HG02588 (cell line): ENCODE measurements around the gene FASTK.

Experiments used
- ATAC-seq: cut with Tn5 transposase; IDR thresholded peaks from one replicate; pipeline ENCODE4 v1.9.1; 2021; ENCODE audit warnings: mild to moderate bottlenecking, moderate library complexity; ENCODE audit not compliant: unreplicated experiment

The FASTK gene

GRCh38 chr7:151083071-151083823 is 2.6 kb upstream of the FASTK start, which contains the start of gene TMUB1:
Gene TMUB1 (minus strand): TSS chr7:151083493. CDS start chr7:151082563, 930 bp downstream.
- ATAC-seq = peak; percentile 52

GRCh38 chr7:151082141-151083070 is 1.8 kb upstream of the FASTK start:
- no peak for ATAC-seq

- ATAC-seq = no peak
Measured at GRCh38 chr7:151081170-151082101, 827 bp upstream of the FASTK start.

DNA sequence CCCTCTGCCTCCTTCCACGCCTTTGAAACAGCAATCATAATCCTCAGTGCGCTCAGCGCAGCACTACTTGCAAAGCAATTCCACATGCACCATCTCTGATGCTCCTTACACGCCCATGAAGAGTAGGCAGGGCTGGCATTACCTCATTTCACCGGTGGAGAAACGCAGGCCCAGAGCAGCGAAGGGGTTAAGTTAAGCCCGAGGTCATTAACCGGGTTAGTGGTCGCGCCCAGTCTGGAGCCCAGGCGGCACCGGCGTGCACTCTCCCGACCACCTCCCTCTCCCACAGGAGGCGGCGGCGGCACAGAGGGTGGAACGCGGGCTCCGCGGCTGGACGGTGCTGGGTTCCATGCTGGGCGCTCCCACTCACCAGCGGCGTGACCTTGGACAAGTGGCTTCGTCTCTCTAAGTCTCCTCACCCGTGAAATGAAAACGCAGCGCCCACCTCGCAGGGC is 515 bp downstream of the FASTK start:
- ATAC-seq = no peak

DNA sequence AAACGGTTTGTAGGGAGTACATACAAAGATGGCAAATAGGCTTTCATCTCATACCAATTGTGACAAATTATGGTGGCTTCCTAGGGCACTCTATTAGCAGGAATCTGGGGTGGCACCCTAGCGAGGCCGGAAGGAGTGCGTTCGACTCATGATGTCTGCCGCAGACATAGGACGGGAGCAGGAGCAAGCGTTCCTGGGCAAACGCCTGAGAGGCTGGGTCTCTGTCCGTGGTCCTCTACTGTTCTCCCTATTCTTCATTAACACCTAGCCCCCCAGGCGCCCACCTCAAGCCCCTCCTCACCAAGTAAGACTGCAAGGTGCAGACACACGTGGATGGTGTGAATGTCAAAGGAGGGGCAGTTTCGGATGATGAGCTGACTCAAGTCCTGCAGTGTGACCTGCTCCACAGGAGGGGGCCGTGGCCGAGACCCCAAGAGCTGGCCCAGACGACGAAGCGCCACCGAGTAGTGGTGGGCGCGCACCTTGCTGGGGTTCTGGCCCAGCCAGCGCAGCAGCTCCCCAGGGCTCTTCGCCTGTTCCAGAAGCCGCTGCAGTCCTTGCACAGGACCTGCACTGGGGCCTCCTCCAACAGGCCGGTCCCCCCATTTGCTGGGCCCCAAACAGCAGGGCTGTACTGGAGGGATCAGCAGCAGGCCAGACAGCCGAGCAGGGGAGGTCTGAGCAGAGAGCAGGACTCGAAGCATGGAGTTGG is 1.3 kb downstream of the FASTK start:
- no peak for ATAC-seq

DNA sequence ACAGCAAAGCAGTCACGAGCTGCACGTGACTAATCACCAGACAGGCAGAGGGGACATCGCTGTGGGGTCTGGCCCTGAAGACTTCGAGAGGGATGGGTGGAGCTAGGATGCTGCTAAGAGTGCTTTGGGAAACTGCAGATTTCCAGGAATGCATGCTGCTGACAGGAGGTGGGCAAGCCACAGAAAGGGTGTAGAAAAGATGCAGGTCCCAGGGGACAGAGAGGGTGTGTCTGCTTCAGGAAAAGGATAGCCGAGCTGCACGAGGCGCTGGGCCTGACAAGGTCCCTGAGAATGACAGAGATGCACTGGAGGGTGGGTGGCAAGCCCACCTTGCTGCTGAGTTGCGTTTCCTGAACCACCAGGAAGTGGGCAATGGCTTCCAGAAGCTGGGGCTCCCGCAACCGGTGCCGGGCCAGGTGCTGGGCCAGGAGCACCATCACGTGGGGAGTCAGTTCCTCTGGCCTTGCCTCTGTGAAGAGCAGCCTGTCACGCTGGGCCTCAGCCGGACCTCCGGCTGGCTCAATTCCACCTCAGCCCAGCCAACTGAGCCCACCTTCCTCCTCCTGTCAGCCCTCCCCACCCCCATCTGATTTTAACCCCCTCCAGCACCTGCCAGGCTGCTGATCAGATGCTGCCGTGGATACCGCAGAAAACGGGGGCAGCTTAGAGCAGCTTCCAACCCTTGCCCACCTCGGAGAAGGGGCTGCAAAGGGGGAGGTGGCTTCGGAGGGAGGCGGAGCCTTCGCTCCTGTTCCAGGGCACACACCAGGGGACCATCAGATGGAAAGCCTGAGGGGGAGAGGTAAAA is 2.2 kb downstream of the FASTK start:
- no peak for ATAC-seq

GRCh38 chr7:151077705-151078232 is 2.8 kb downstream of the FASTK start:
- ATAC-seq = no peak

- no peak for ATAC-seq
Measured at GRCh38 chr7:151076863-151077704, 3.5 kb downstream of the FASTK start.

GRCh38 chr7:151075978-151076426 is 4.6 kb downstream of the FASTK start:
- ATAC-seq = no peak

DNA sequence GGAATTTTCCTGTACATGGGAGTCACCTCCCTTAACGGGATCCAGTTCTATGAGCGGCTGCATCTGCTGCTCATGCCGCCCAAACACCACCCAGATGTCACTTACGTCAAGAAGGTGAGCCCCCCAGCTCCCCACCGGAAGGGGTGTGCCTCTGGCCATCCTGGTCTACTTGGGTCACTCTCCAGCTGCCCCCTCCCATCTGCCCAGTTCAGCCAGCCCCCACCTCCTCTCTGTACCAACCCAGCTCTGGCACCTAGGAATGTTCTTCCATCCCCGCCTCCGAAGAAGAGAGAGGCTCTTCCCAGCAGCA is 5.0 kb downstream of the FASTK start:
- ATAC-seq = no peak

DNA sequence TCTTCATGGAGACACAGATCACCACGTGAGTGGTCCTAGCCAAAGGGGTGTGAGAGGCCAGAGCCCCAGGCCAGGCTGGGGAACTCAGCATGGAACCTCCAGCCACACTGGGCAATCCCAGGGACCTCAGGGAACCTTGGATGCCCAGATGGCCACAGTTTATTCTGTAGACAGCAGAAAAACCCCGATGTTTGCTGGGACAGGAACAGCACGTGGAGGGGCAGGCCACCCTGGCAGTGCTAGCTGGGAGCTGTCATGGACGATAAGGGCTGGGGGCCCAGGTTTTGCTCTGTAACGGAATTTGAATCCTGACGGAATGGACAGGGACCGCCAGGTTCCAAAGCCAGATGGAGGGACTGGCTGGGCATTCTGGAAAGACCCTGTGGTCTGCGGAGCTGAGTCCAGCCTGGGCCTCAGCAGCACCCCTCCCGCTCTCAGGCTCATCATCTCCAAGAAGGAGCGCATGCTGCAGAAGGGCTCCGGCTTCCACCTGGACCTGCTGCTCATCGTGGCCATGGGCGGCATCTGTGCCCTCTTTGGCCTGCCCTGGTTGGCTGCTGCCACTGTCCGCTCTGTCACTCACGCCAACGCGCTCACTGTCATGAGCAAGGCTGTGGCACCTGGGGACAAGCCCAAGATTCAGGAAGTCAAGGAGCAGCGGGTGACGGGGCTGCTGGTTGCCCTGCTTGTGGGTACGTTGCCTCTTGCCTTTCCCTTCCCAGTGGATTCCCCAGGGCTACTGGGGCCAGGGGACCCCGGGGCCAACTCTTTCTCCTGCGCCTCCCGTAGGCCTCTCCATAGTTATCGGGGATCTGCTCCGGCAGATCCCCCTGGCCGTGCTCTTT is 5.6 kb downstream of the FASTK start:
- no peak for ATAC-seq

- no peak for ATAC-seq
Measured at GRCh38 chr7:151073990-151074389, 6.6 kb downstream of the FASTK start.

DNA sequence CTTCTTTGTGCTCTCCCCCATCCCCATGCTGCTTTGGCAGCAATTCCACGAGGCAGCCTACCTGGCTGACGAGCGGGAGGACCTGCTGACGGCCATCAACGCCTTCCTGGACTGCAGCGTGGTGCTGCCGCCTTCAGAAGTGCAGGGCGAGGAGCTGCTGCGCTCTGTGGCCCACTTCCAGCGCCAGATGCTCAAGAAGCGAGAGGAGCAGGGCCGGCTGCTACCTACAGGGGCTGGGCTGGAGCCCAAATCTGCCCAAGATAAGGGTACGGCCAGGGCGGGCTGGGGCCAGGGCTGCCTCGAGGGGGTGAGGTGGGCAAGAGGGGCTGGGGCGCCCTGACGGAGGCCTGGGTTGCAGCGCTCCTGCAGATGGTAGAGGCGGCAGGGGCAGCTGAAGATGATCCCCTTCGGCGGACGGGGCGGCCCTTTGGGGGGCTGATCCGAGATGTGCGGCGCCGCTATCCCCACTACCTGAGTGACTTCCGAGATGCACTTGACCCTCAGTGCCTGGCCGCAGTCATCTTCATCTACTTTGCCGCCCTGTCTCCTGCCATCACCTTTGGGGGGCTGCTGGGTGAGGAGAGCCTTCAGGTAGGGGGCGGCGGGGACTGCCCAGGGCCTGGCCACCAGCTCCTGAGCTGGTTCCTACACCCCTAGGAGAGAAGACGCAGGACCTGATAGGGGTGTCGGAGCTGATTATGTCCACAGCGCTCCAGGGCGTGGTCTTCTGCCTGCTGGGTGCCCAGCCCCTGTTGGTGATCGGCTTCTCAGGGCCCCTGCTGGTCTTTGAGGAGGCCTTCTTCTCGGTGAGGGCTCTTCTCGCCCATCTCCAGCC is 9.4 kb downstream of the FASTK start:
- ATAC-seq = no peak

- no peak for ATAC-seq
Measured at GRCh38 chr7:151070574-151070960, 10.0 kb downstream of the FASTK start.

- no peak for ATAC-seq
Measured at GRCh38 chr7:151069841-151070573, 10.6 kb downstream of the FASTK start.
